GM23338 (cell line): ENCODE data around the gene PFKP. TPM values are rescaled to one million over a fixed set of nuclear protein-coding genes. Genes with fewer than 3 reads are reported as not detected.

Experiments used
- ATAC-seq: fragments of 200-7000 bp; cut with Tn5 transposase; 3 replicates; pipeline ENCODE4 v1.9.1; 2020
- DNase-seq: peaks from one replicate; pipeline ENCODE4 v3.0.0-alpha.2; 2015; ENCODE audit warnings: low spot score
- H2AFZ ChIP-seq: fragments of 200-600 bp; sonication (generic); 2 replicates; pipeline ENCODE4 v1.8.0; 2016; ENCODE audit warnings: antibody characterized with exemption, mild to moderate bottlenecking, moderate library complexity
- H3F3A ChIP-seq: fragments of 200-600 bp; sonication (generic); replicated peaks from 2 replicates; pipeline ENCODE4 v1.8.0; 2017; ENCODE audit warnings: antibody characterized with exemption, mixed run types, low read depth
- H3K27ac ChIP-seq: fragments of 200-600 bp; sonication (generic); 2 replicates; pipeline ENCODE4 v1.6.1; 2016; ENCODE audit warnings: low read depth
- H3K27me3 ChIP-seq: fragments of 200-600 bp; sonication (generic); 2 replicates; pipeline ENCODE4 v1.8.0; 2016; ENCODE audit warnings: mild to moderate bottlenecking, mixed run types, moderate library complexity; ENCODE audit not compliant: insufficient read depth
- H3K36me3 ChIP-seq: fragments of 200-600 bp; sonication (generic); 2 replicates; pipeline ENCODE4 v1.8.0; 2016; ENCODE audit warnings: mild to moderate bottlenecking; ENCODE audit not compliant: insufficient read depth
- H3K4me1 ChIP-seq: fragments of 200-600 bp; sonication (generic); 2 replicates; pipeline ENCODE4 v1.8.0; 2016; ENCODE audit warnings: mild to moderate bottlenecking, moderate library complexity; ENCODE audit not compliant: insufficient read depth
- H3K4me2 ChIP-seq: fragments of 200-600 bp; sonication (generic); 2 replicates; pipeline ENCODE4 v1.7.1; 2017; ENCODE audit warnings: mixed run types
- H3K4me3 ChIP-seq: fragments of 200-600 bp; sonication (generic); 2 replicates; pipeline ENCODE4 v1.6.1; 2016; ENCODE audit warnings: mixed run types
- H3K79me2 ChIP-seq: fragments of 200-600 bp; sonication (generic); replicated peaks from 2 replicates; pipeline ENCODE4 v1.8.0; 2017; ENCODE audit warnings: mild to moderate bottlenecking; ENCODE audit not compliant: insufficient read depth
- H3K9me2 ChIP-seq: fragments of 200-600 bp; sonication (generic); 2 replicates; pipeline ENCODE4 v1.8.0; 2017; ENCODE audit not compliant: insufficient read depth
- H4K20me1 ChIP-seq: fragments of 200-600 bp; sonication (generic); replicated peaks from 2 replicates; pipeline ENCODE4 v1.8.0; 2017; ENCODE audit warnings: mild to moderate bottlenecking; ENCODE audit not compliant: insufficient read depth
- H3K27ac Mint-ChIP-seq: 2 replicates; pipeline ENCODE4 v1.8.0; 2020; ENCODE audit warnings: inconsistent platforms, mild to moderate bottlenecking, moderate library complexity, mixed read lengths
- H3K27me3 Mint-ChIP-seq: 3 replicates; pipeline ENCODE4 v1.8.0; 2022; ENCODE audit warnings: low read depth, mild to moderate bottlenecking, moderate library complexity, mixed read lengths, inconsistent platforms; ENCODE audit not compliant: insufficient read depth, poor library complexity
- H3K36me3 Mint-ChIP-seq: 3 replicates; pipeline ENCODE4 v1.8.0; 2021; ENCODE audit warnings: low read depth, mild to moderate bottlenecking, inconsistent platforms, moderate library complexity, mixed read lengths
- H3K4me1 Mint-ChIP-seq: 3 replicates; pipeline ENCODE4 v1.8.0; 2020; ENCODE audit warnings: mild to moderate bottlenecking, inconsistent platforms, mixed read lengths
- H3K4me3 Mint-ChIP-seq: 3 replicates; pipeline ENCODE4 v1.8.0; 2021; ENCODE audit warnings: moderate library complexity, mild to moderate bottlenecking, inconsistent platforms, mixed read lengths
- H3K9me3 Mint-ChIP-seq: 3 replicates; pipeline ENCODE4 v1.8.0; 2020; ENCODE audit warnings: moderate library complexity, mild to moderate bottlenecking, inconsistent platforms, mixed read lengths
- CREB1 ChIP-seq: fragments of 250-450 bp; sonication (Bioruptor Pico); IDR thresholded peaks from 2 replicates; pipeline ENCODE4 v1.5.0; 2020; ENCODE audit warnings: low read depth, mild to moderate bottlenecking, moderate library complexity
- CTCF ChIP-seq, 2 experiments: fragments of 200-600 bp in 1 of 2; sonication (generic) in 1 of 2; conservative IDR thresholded peaks; 2 replicates each; pipeline versions ENCODE4 v1.5.1 to v1.6.1; 2016 to 2017; ENCODE audit warnings: antibody characterized with exemption in 2 of 2, low read depth in 2 of 2, mild to moderate bottlenecking in 2 of 2, moderate library complexity in 1 of 2
- ETS1 ChIP-seq: IDR thresholded peaks from 2 replicates; pipeline ENCODE4 v1.6.1; 2016; ENCODE audit warnings: antibody characterized with exemption
- EZH2 ChIP-seq: fragments of 200-600 bp; sonication (generic); IDR thresholded peaks from one replicate; pipeline ENCODE4 v1.8.0; 2017; ENCODE audit warnings: antibody characterized with exemption, mild to moderate bottlenecking, low read depth; ENCODE audit not compliant: unreplicated experiment
- EZH2phosphoT487 ChIP-seq: fragments of 200-600 bp; sonication (generic); IDR thresholded peaks from one replicate; pipeline ENCODE4 v1.8.1; 2018; ENCODE audit warnings: antibody characterized with exemption; ENCODE audit not compliant: unreplicated experiment
- JUNB ChIP-seq: IDR thresholded peaks from one replicate; pipeline ENCODE4 v1.6.1; 2016; ENCODE audit warnings: antibody characterized with exemption; ENCODE audit not compliant: unreplicated experiment
- NANOG ChIP-seq: IDR thresholded peaks from 2 replicates; pipeline ENCODE4 v1.6.1; 2016; ENCODE audit warnings: antibody characterized with exemption, borderline replicate concordance
- POLR2AphosphoS5 ChIP-seq: IDR thresholded peaks from 2 replicates; pipeline ENCODE4 v1.6.1; 2016; ENCODE audit warnings: antibody characterized with exemption, low read depth
- REST ChIP-seq: IDR thresholded peaks from one replicate; pipeline ENCODE4 v1.6.1; 2018; ENCODE audit warnings: antibody characterized with exemption; ENCODE audit not compliant: unreplicated experiment
- STAT1 ChIP-seq: IDR thresholded peaks from one replicate; pipeline ENCODE4 v1.6.1; 2016; ENCODE audit warnings: antibody characterized with exemption; ENCODE audit not compliant: unreplicated experiment
- ZNF114 ChIP-seq: fragments of 250-450 bp; sonication (Bioruptor Pico); IDR thresholded peaks from 2 replicates; pipeline ENCODE4 v1.5.0; 2020; ENCODE audit warnings: mild to moderate bottlenecking, moderate library complexity
- ZNF331 ChIP-seq: fragments of 250-450 bp; sonication (Bioruptor Pico); IDR thresholded peaks from 2 replicates; pipeline ENCODE4 v1.5.0; 2020; ENCODE audit warnings: low read depth, mild to moderate bottlenecking, moderate library complexity
- polyA plus RNA-seq: library from polyadenylated mRNA; unstranded; fragments of >200 nt; fragmentation: Nextera tagmentation; extraction: Ambion mirVana; gene quantifications from 2 replicates; pipeline ENCODE4 v1.2.1, GENCODE V29; 2016
- total RNA-seq: library from RNA; depleted of rRNA; stranded (reverse); fragments of >200 nt; shearing (Covaris generic); gene quantifications from 2 replicates; pipeline ENCODE4 v1.2.3, GENCODE V29; 2014
- TF ChIP-seq, protein P1 (sequence below): fragments of 250-450 bp; sonication (Bioruptor Pico); IDR thresholded peaks from 2 replicates; pipeline ENCODE4 v1.5.0; 2020; ENCODE audit warnings: mild to moderate bottlenecking, moderate library complexity

Gene PFKP
- total and polyA plus RNA-seq, 2 experiments from 2014 or later = 56.3 to 120 TPM

GRCh38 chr10:3025026-3025683 is 42.2 kb upstream of the PFKP start:
- no peak for ATAC-seq
- Histone ChIP-seq H3K9me2 (peaks cover 12% of the 10 kb centered on the region; the same call in 1 of the 2 replicates), H3K4me3 (no peak overlapping the region), H3K4me1 (no peaks in the 10 kb centered on the region), H3K36me3 (no peaks in the 10 kb centered on the region), H2AFZ (no peak overlapping the region), H3K27me3 (no peaks in the 10 kb centered on the region), H3K4me2 (no peak overlapping the region), H4K20me1 (no peaks in the 10 kb centered on the region), H3F3A (no peaks in the 10 kb centered on the region), H3K79me2 (no peaks in the 10 kb centered on the region), H3K27ac (no peak overlapping the region)
- Mint-ChIP-seq H3K27ac (no peak overlapping the region), H3K4me3 (no peak overlapping the region), H3K27me3 (peaks cover 8% of the 10 kb centered on the region), H3K4me1 (no peaks in the 10 kb centered on the region), H3K36me3 (no peaks in the 10 kb centered on the region), H3K9me3 (peaks cover 9% of the 10 kb centered on the region; the same call in 2 of the 3 replicates)
- no peak for DNase-seq
- no peak for TF ChIP-seq ETS1
- TF ChIP-seq, protein P1, sequence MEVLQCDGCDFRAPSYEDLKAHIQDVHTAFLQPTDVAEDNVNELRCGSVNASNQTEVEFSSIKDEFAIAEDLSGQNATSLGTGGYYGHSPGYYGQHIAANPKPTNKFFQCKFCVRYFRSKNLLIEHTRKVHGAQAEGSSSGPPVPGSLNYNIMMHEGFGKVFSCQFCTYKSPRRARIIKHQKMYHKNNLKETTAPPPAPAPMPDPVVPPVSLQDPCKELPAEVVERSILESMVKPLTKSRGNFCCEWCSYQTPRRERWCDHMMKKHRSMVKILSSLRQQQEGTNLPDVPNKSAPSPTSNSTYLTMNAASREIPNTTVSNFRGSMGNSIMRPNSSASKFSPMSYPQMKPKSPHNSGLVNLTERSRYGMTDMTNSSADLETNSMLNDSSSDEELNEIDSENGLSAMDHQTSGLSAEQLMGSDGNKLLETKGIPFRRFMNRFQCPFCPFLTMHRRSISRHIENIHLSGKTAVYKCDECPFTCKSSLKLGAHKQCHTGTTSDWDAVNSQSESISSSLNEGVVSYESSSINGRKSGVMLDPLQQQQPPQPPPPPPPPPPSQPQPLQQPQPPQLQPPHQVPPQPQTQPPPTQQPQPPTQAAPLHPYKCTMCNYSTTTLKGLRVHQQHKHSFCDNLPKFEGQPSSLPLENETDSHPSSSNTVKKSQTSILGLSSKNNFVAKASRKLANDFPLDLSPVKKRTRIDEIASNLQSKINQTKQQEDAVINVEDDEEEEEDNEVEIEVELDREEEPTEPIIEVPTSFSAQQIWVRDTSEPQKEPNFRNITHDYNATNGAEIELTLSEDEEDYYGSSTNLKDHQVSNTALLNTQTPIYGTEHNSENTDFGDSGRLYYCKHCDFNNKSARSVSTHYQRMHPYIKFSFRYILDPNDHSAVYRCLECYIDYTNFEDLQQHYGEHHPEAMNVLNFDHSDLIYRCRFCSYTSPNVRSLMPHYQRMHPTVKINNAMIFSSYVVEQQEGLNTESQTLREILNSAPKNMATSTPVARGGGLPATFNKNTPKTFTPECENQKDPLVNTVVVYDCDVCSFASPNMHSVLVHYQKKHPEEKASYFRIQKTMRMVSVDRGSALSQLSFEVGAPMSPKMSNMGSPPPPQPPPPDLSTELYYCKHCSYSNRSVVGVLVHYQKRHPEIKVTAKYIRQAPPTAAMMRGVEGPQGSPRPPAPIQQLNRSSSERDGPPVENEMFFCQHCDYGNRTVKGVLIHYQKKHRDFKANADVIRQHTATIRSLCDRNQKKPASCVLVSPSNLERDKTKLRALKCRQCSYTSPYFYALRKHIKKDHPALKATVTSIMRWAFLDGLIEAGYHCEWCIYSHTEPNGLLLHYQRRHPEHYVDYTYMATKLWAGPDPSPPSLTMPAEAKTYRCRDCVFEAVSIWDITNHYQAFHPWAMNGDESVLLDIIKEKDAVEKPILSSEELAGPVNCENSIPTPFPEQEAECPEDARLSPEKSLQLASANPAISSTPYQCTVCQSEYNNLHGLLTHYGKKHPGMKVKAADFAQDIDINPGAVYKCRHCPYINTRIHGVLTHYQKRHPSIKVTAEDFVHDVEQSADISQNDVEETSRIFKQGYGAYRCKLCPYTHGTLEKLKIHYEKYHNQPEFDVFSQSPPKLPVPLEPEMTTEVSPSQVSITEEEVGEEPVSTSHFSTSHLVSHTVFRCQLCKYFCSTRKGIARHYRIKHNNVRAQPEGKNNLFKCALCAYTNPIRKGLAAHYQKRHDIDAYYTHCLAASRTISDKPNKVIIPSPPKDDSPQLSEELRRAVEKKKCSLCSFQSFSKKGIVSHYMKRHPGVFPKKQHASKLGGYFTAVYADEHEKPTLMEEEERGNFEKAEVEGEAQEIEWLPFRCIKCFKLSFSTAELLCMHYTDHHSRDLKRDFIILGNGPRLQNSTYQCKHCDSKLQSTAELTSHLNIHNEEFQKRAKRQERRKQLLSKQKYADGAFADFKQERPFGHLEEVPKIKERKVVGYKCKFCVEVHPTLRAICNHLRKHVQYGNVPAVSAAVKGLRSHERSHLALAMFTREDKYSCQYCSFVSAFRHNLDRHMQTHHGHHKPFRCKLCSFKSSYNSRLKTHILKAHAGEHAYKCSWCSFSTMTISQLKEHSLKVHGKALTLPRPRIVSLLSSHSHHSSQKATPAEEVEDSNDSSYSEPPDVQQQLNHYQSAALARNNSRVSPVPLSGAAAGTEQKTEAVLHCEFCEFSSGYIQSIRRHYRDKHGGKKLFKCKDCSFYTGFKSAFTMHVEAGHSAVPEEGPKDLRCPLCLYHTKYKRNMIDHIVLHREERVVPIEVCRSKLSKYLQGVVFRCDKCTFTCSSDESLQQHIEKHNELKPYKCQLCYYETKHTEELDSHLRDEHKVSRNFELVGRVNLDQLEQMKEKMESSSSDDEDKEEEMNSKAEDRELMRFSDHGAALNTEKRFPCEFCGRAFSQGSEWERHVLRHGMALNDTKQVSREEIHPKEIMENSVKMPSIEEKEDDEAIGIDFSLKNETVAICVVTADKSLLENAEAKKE (CRISPR knock-in tag) = no peak
- TF ChIP-seq ZNF331 (CRISPR knock-in tag) = no peak
- no peak for TF ChIP-seq STAT1
- no peak for TF ChIP-seq JUNB
- no peak for TF ChIP-seq CTCF (conservative IDR thresholded peaks at IDR 0.05; ENCODE audit: low read depth in 2 of 2)
- no peak for TF ChIP-seq NANOG
- TF ChIP-seq POLR2AphosphoS5 = no peak
- TF ChIP-seq ZNF114 (CRISPR knock-in tag) = no peak
- TF ChIP-seq CREB1 (CRISPR knock-in tag) = no peak
- TF ChIP-seq REST = no peak
- no peak for TF ChIP-seq EZH2
- TF ChIP-seq EZH2phosphoT487 = no peak
